HG03354 (cell line): ENCODE results near the gene OR56B1.

ENCODE experiments used
- ATAC-seq: cut with Tn5 transposase; IDR thresholded peaks from one replicate; pipeline ENCODE4 v1.9.1; 2021; ENCODE audit warnings: mild to moderate bottlenecking; ENCODE audit not compliant: unreplicated experiment, poor library complexity, severe bottlenecking

The OR56B1 gene

DNA sequence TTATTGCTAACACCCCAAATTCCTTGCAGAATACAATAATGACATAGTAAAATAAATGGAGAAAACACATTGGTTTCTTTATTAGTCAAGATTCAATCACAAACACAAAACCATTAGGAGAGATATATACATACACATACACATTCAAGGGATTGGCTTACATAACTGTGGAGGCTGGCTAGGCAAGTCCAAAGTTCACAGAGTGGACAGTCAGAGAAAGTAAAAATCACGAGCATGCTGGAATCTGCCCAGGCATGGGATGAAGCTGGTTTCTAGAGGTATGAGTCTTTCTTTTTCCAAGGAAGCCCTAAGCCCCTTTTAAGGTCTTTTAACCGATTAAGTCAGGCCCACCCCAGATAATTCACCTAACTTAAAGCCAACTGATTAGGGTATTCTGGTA, 13.6 kb upstream of the OR56B1 start:
- no peak for ATAC-seq

DNA sequence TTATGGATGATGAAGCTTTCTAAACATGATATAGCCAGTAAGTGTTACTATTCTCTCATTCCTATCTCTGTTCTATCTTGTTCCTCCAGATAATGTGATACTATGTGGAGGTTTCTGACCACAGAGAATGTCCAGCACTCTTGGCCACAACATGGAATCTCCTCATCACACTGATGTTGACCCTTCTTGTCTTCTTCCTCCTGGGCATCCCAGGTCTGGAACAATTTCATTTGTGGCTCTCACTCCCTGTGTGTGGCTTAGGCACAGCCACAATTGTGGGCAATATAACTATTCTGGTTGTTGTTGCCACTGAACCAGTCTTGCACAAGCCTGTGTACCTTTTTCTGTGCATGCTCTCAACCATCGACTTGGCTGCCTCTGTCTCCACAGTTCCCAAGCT, 9.9 kb upstream of the OR56B1 start:
- no peak for ATAC-seq

DNA sequence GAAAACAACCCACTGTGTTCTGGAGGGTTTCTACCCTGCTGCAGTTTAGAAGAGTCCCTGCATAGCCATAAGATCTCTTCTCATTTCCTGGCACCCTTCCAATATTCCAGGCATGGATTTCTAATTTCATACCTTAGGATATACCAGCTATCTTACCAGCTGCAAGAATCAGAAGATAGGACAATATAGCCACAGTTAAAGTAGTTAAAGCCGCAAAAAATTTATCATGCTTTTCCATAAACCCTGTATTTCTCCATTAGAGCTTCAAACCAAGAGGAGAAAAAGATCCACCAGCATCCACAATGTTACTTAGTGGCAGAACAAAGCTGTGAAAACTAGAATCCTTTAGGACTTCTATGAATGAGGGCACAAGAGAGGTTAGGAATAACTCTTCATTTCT, 8.6 kb upstream of the OR56B1 start:
- no peak for ATAC-seq

DNA sequence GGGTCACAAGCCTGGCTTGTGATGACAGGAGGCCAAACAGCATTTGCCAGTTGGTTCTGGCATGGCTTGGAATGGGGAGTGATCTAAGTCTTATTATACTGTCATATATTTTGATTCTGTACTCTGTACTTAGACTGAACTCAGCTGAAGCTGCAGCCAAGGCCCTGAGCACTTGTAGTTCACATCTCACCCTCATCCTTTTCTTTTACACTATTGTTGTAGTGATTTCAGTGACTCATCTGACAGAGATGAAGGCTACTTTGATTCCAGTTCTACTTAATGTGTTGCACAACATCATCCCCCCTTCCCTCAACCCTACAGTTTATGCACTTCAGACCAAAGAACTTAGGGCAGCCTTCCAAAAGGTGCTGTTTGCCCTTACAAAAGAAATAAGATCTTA, 843 bp downstream of the OR56B1 start:
- ATAC-seq, result no peak

DNA sequence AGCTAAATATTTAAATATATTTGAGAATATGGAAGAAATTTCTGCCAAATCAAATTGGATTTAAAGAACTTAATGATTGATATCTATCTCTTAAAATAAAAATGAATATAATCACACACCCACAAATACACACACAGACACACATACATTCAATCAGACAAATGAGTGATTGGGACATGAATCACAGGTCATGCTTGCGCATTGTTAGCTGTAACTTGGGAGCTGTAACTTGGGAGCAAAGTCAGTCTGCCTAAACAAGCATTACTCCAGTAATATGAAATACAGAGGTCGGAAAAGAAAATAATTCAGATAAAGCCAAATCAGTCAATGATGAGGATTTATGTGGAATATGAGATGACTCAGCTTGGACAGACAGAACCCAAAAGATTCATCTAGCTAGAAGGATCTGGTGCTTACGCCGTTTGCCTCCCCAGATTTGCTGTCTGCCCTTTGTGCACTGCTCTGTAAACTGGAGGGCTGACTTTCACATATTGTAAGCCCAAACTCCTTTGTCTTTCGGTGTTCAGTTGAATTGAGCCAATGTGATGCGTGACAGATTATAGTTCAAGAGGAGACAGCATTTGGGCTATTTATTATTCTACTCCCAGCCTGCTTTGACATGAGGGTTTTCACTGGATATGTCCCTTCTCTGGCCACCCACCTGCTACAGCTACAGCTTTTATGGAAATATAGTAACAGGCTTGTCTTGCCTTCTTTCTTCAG, 1.6 kb downstream of the OR56B1 start:
- ATAC-seq, result no peak

DNA sequence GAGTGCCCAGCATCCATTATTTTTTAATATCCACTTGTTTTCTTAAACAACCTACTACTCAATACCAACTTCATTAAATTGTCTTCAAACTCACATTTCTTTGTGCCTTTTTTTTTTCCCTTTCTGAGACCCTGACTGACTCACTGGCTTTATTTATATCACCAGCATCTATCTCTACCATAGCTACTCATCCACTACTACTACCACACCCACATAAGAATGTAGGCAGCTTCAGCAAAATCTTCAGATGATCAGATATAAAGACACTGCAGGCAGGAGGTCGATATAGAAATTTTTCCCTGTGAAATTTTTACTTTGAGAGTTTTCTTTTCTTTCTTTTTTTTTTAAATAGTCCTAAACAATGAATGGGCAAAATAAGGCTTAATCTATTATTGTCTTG, 2.2 kb downstream of the OR56B1 start:
- no peak for ATAC-seq

DNA sequence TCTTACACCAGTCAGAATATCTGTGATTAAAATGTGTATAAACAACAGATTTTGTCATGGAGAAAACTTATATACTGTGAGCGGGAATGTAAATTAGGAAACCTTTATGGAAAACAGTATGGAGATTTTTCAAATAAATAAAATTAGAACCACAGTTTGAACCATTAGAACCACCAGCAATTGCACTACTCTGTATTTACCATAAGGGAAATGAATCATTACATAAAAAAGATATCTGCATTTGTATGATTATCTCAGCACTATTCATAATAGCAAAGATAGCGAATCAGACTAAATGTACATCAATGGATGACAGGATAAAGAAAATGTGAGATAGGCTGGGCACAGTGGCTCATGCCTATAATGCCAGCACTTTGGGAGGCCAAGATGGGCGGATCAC, 10.4 kb downstream of the OR56B1 start:
- no peak for ATAC-seq

DNA sequence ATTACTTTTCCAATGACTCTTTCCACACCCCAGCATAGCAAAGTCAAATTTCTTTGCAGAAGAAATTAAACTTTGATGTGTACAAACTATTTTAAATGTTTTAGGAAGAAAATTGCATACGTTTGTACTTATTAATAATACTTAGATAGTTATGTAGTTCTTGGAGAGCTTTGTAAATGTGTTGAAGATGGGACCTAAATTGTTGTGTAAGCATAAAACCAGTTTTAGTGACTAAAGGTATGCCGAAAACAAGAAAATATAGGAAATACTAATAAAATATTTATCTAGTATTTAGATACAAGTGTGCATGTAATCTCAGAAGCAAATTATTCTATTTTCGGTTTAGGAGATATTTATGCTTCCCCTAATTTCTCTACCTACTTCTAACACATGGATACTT, 13.6 kb downstream of the OR56B1 start:
- no peak for ATAC-seq

DNA sequence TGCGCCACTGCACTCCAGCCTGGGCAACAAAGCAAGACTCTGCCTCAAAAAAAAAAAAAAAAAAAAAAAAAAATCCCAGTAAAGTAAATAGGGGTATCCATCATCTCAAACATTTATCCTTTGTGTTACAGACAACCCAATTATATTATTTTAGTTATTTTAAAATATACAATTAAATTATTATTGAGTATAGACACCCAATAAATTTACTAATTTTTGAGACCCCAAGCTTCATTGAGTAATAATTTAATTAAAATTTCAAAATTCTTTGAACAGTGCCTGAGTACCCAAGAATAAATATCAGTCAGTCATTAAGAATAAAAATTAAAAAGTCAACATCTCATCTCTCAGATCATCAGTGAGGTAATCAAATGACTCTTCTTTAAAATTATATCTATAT, 17.7 kb downstream of the OR56B1 start, which contains the start of gene OR52N4:
TSS of gene OR52N4 (plus strand) at position 301 of the 400 bp plus-strand sequence. CDS start 498 bp downstream, outside the sequence.
- no peak for ATAC-seq

DNA sequence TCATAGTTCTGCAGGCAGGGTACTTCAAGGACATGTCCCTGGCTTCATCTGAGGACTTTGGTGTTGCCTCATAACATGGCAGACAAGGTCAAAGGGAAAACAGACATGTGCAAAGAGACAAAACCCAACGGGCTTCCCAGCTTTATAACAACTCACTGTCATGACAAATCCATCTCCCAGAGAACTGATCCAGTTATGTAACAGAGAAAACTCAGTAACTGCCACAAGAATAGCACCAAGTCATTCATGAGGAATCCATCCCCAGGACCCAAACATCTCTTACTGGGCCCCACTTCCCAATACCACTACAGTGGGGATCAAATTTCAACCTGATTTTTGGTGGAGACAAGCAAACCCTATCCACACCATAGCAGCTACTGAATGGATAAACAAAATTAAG, 30.8 kb downstream of the OR56B1 start:
- ATAC-seq, result no peak

DNA sequence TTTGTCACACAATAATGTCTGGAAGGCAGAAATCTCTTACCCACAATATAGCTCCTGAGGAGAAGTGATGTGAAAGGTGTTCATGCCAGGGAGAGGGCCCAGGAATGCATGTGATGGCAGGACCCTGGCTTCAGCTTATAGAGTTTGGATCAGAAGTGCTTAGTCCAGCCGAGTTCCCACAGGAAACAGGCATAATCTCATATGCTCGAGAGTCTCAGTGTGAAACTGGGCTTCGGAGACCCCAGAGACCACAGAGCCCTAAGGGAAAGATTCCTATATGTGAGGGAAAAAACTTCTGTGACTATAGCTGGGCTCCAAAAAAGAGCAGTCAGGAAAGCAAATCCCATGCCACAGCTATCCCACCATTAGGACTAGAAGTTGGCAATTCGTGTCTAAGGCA, 47.0 kb downstream of the OR56B1 start, which contains the start of gene OR52N5:
TSS of gene OR52N5 (minus strand) at position 101 of the 400 bp plus-strand sequence. CDS start 4,721 bp downstream, outside the sequence.
- no peak for ATAC-seq
